ENCODE results near the gene RGS4. TPM values are rescaled to one million over a fixed set of nuclear protein-coding genes. Genes with fewer than 3 reads are reported as not detected.
"Not testable (repeated sequence)": the region's sequence is repeated elsewhere in the genome, so short reads cannot be mapped to it uniquely, and the experiment has no call there.

RGS4 gene
- total RNA-seq, 1 donor from 2014 or later: 1.4 TPM

DNA sequence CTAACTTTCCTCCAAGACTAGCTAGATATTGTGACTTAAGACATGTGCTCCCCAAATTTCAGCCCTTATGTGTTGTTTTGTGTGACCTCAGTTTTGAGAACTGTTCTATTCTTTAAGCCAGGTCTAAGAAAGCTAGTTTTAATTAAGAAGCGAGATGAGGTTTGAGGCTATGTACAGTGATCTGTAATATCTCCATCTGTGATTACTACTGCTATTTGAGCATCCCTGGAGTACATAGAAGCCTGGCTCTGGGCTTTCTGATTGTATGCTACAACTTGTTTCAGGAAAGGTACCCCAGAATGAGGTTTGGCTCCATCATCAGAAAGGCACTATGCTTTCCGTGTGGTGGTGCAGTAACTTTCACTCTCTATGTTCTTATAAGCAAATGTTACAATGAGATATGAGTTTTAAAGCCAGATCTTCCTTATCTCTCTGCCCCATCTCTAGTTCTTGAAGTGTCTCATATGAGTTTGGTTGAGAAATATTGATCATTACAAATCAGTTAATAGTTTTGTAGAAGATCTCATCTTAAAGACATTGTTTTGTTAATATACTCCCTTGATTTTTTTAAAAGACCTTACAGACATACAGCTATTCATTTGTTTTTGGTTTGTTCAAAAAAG, 605 bp downstream of the RGS4 start:
- no peak for DNase-seq

DNA sequence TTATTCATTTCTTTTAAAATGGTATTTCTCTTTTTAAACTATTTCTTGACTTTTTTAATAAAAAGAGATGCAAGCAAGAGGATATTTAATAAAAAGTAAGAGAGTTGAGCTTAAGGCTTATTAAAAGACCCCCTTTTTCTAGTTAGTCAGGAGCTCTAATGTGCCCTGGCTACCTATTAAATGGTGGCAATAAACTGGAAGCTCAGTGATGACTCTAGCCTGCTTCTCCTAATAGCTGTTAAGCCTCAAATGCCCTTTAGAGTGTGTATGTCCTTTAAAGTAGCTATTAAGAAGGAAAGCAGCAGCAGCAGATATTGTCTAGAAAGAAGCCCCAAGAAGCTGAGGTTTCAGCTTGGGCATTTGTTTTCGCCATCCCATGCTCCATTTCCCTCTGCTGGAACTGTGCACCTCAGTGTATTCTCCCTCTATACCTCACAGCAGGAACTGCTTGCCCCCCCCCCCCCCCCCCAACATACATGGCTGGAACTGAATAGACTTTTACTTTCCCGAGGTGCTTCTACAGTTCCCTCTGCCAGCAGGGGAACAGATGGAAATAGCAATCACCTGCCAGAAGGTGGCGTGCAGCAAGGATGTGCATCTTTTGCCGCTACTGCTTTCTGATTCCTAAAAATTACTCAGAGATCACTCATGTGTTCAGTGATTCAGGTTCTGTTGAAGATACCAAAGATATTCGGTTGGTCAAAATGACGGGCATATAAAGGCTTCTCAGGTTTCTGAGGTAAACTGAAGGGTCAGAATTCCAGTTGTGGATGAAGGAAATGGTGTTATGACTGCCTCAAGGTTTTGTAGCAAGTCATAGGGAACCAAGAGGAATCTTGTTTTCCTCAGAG, 2.5 kb downstream of the RGS4 start:
- no peak for DNase-seq

DNA sequence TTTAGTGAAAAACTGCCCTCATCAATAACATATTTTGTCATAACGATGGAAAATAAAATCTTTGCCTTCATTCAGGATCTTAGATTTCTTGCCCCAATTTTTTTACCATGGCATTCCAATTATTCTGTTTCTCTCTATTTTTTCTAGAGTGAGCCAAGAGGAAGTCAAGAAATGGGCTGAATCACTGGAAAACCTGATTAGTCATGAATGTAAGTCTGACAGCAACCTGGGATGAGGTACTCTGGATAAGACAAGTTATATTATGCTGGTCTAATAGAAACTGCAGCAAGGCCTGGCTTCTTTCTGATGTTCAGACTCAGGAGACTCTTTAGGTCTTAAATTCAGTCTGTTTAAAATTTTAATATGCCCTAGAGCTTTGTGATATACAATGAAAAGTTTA, 3.5 kb downstream of the RGS4 start:
- DNase-seq: no peak

DNA sequence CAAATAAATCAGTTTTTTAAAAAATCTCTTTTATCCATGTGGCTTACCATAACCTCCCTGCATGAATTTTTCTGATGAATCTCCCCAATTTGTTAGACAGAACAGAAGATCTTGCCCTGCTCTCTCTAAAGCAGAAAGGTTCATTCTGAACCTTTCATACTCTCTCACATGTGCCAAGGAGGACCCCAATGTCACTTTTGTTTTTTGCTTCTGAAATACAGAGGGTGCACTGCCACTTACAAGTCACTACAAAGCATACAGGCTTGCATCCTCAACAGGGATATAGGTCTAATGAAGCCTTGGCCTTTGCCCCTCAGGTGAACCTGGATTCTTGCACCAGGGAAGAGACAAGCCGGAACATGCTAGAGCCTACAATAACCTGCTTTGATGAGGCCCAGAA, 4.8 kb downstream of the RGS4 start:
- DNase-seq: no peak

DNA sequence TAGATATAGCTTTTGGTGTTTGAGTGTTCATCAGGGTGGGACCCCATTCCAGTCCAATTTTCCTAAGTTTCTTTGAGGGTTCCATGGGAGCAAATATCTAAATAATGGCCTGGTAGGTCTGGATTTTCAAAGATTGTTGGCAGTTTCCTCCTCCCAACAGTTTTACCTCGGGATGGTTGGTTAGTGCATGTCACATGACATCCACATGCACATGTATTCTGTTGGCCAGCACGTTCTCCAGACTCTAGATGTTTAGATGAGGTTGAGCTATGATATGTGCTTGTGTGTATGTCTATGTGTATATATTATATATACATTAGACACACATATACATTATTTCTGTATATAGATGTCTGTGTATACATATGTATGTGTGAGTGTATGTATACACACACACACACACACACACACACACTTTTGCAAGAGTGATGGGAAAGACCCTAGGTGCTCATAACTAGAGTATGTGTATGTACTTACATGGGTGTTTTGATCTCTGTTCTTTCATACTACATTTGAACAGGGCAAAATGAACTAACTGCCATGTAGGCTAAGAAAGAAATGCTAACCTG, 5.6 kb downstream of the RGS4 start:
- no peak for DNase-seq

DNA sequence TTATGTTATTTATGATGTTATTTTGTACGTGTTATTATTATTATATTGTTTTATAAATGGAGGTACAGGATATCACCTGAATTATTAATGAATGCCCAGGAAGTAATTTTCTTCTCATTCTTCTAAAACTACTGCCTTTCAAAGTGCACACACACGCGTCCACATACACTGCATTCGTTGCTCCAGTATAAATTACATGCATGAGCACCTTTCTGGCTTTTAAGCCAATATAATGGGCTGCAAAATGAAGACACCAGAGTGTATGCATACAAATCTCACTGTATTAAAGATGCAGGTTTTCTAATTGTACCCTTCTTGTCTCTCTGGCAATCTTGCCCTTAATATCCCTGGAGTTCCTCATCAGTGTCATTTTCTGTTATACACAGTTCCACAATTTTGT, 6.9 kb downstream of the RGS4 start:
- DNase-seq: no peak

DNA sequence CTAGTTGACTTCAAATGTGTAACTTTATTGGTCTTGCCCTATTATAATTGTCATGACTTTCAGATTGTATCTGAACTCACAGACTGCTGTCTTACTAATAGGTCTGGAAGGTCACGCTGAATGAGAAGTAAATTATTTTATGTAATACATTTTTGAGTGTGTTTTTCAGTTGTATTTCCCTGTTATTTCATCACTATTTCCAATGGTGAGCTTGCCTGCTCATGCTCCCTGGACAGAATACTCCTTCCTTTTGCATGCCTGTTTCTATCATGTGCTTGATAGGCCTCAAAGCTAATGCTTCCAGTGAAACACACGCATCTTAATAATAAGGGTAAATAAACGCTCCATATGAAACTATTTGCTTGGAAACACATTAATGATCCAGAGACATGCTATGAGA, 7.3 kb downstream of the RGS4 start:
- no peak for DNase-seq

DNA sequence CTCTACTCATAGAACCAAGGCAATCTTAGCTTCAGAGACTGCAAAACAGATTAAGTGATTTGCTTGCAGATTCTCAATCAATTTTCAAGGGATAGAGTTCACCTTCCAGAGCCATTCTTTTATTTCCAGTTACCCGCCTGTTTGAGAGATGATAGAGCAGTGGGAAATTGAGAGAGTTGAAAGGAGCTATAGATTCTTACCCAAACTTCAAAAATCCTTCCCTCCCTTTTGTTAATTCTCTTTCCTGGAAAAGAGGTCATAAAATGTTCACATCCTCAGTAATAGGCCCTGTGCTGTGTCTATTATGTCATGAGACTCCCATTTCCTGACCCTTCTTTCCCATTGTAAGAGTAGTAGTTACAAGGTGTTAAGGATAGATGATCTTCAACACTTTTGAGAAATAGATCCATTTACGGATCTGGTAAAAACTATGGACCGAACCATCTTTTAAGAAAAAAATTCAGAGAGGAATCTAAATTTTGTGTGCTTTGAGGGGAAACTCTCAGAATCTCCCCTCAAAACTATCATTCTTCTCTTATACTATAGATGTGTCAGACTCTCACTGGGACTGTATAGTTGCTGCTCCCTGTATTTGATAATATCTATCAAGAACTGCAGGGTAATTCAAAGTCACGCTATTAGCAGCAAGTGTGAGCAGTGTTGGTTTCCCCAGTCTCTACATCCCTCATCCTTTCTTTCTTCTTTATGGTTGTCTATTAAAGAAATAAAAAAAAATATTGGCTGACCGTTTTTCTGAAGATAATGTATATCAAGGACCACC, 8.0 kb downstream of the RGS4 start:
- no peak for DNase-seq

DNA sequence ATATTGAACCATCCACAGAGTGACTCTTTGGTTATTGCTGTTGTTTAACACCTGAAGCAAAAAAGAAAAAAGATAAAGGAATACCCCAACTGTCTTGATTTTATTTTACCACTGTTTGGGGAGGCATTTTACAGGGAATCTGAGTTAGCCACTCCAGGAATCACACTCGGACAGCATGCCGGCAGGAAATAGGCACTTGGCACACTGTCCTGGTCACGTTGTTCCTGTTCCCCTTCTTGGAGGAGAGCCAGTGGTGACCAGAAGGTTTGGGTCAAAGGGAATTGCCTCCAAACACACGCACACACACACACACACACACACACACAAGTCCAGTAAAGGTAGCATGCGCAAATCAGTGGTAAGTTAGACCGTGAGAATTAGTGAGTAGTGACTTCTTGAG, 13.8 kb downstream of the RGS4 start:
- no peak for DNase-seq

DNA sequence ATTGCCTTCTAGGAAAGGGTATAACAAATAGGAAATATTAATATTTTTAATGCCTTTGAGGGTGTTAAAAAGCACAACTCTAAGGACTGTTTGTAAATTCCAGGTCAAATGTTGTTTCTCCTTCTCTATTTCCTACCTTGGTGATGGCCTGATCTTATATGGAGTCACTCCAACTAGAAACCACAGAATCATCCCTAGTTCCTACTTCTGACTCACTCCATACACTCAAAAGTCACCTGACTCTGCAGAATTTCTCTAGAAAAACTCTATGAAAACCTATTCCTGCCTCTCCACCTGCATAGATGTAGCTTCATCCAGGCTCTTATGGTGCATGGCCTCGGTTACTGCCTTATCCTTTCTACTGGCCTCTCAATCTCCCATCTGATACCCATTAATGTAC, 14.5 kb downstream of the RGS4 start:
- no peak for DNase-seq

DNA sequence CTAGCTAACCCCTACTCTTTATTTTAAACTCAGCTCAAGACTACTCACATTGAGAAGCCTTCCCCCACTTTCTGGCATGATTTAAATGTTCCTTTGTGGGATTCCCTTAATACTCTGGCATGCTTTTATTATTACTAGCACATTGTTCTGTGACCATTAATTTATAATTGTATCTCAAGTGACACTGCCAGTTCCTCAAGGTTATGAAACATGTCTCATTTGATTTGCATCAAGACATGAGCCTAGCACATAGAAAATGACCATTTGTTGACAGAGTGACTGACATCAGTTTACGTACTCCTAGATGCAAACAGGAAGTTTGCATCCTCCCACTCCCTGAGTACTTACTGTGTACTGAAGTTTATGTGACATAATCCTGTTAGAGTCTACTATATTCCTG, 15.2 kb downstream of the RGS4 start:
- DNase-seq: no peak

DNA sequence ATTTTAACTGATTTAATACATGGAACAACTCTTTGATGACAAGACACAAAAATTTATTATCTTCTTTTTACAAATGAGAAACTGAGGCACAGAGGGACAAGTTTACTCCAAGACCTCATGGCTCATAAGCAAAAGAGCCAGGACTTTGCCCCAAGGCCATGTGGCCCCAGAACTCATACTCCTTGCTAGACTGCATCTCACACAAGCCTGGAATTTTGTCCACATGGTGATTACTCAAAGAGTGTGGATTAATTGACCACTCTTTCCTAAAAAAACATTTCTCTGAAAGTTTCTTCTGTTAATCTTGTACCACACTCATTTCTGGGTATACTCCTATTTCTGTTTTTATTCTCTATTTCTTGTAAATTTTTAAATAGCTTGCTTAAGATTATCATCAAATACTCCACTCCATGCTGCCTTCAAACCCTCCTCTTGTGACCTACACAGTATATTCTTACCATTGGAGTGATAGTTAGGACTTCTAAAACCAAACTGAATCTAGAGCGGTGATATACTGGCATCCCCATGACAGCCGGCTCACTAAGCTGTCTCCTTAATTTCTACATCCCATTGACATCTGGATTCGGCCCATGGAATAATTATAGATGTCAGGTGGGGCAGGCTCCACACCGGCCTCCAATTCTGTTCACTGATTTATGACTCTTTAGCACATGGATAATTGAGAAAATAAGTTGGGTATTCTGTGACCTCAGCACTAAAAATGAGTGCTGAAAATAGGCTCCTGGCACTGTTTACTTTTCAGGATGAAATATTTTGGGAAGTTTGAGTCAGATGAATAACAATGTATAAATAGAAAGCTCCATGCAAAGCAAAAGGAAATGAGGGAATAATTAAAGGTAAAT, 16.1 kb downstream of the RGS4 start:
- DNase-seq: no peak

DNA sequence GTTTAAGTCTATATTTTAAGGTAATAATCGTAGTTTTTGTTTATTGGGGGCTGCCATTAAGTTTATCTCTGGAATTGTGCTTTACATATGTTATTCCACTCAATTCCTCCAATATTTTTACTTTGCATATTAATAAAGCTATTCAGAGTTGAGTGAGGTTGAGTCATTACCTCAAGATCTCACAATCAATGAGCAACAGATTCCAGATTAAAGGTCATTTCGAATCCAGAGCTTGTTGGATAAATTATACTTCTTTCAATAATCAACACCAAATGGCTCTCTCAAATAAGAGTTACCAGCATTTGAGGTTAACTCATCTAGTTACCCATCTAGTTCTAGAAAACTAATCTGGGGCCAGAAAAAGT, 16.7 kb downstream of the RGS4 start:
- no peak for DNase-seq

DNA sequence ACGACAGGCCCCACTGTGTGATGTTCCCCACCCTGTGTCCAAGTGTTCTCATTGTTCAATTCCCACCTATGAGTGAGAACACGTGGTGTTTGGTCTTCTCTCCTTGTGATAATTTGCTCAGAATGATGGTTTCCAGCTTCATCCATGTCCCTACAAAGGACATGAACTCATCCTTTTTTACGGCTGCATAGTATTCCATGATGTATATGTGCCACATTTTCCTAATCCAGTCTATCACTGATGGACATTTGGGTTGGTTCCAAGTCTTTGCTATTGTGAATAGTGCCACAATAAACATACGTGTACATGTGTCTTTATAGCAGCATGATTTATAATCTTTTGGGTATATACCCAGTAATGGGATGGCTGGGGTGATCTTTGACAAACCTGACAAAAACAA, 20.0 kb downstream of the RGS4 start:
- not testable (repeated sequence) for DNase-seq

DNA sequence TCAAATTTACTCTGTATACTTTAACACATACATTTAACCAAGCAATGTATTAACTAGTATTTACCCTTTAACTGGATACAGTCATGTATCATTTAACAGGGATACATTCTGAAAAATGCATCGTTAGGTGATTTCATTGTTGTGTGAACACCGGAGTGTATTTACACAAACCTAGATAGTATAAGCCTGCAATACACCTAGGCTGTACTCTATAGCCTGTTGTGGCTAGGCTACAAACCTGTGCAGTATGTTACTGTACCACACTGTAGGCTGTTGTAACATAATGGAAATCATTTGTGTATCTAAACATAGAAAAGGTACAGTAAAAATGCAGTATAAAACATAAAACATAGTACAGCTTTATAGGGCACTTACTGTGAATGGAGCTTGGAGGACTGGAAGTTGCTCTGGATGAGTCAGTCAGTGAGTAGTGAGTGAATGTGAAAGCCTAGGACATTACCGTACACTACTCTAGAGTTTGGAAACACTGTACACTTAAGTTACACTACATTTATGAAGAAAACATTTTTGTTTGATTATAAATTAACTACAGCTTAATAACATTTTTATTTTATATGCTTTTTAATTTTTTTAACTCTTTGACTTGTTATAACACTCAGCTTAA, 21.3 kb downstream of the RGS4 start:
- no peak for DNase-seq

DNA sequence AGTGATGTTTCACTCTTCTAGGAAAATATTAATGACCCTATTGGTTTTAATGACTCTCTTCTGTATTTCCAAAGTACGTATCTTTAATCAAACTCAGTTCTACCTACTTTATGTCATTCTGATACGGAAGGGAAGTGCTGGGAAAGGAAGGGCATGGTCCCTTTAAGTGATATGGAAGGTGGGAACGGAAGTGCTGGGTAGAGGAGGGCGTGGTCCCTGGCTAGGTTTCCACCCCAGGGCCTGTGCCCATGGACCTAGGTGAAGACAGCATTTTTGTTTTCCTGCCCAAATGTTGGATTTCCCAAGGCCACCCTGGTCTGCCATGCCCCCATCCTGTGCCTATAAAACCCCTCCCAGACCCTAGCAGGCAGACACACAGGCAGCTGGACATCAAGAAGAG, 24.0 kb downstream of the RGS4 start:
- DNase-seq: no peak

DNA sequence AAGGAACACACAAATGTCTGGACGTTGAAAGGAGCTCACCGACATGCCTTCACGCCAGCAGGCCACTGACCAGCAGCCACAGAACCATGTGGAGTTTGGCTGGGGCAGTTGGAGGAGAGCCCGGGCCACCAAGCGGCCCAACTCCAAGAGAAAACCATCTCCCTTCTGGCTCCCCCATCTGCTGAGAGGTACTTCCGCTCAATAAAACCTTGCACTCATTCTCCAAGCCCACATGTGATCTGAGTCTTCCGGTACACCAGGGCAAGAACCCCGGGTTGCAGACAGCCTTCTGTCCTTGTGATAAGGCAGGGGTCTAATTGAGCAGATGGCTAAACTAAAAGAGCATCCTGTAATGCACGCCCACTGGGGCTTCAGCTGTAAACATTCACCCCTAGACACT, 24.4 kb downstream of the RGS4 start:
- no peak for DNase-seq

DNA sequence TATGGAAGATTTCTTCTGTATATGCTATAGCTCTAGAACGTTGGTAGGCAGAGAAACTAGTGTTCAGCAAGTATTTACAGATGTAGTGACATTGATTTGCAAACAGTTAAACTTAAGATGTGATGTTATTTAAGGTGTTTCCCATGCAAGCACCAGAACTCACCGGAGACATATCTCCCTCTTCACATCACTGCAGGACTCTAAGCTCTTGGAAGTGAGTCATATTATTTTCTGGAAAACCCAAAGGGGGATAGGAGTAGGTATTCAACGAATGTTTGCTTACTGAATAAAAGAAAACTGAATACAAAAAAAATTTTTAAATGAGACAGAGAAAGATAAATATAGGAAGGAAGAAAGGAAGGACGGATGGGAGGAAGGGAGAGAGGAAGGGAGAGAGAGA, 25.0 kb downstream of the RGS4 start:
- no peak for DNase-seq

DNA sequence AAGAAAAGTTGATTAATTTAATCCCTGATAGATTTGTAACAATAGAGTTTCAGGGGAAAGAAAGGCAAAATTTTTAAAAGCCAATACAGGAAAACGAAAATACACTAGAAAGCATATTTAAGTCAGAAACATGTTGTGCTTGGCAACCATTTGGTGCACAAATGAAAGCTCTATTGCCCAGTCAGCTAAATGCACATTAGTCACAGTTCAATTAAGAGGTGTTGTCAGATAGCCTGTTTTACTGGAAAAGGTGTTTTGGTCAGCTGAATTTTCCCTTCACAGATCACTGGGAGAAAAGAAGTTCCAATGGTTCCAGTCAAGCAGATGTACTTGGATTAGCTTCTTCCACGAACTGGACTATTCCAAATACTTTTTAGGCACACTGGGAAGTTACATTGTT, 25.4 kb downstream of the RGS4 start:
- no peak for DNase-seq

DNA sequence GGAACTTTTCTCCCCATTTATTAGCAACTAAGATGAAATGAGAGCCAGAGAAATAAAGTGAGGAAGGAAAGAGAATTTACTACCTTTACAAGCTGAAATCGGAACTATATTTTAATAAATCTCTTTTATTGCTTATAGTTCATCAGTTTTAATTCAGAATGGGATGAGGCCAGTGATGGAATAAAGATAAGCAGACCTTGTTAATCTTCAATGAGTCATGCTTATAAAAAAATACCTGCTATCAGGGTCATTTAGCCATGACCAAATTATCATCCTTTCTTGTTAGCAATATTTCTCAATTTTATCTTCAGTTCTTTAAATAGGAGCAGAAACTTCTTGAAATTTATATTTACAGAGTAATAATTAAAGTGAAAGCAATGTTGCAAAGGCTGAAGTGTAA, 26.1 kb downstream of the RGS4 start:
- DNase-seq: no peak

DNA sequence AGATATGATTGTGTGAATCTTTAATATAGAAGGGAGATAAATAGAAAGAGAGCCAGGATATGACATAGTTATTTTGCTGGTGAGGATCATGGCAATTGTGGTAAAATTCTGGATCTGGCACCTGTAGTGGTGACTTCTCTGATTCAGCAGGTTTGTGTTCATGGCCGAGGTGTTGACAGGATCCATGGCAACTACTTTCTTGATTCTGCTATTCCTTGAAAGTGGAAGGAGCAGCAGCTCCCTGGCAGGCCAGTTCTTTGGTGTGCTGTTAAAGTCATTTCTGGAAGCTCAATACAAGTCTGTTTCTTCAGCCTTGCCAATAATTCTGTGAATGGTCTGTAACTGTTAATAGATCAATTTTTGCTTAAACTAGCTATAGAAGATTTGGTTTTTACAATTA, 33.4 kb downstream of the RGS4 start:
- DNase-seq: no peak

Data from skin of body (tissue), 2 donors.